Heart left ventricle (tissue), 13 donors: ENCODE measurements around the gene VDR.

Experiments used
- POLR2A ChIP-seq, 2 donors: fragments of 450-650 bp; IDR thresholded peaks; one replicate each; pipeline ENCODE4 v1.6.1; 2017; ENCODE audit warnings: antibody characterized with exemption in 2 of 2, mild to moderate bottlenecking in 2 of 2, moderate library complexity in 2 of 2
- TF ChIP-seq, protein P1 (sequence below), 12 donors: fragments of 200-600 bp; sonication (generic) in 4 of 12; IDR thresholded peaks; one replicate each; pipeline versions ENCODE4 v1.5.0 to v1.8.0; 2018 to 2022; ENCODE audit warnings: antibody characterized with exemption in 12 of 12, mild to moderate bottlenecking in 5 of 12
- donor health status: ischemic (EF 13 %, LVEDD 7.1; RV severe dilation, severe dysfunction).
- donor health status: DM: no; HTN: yes; CAD: no.
- donor health status: DM: no; HTN: no; CAD: no.
- donor health status: ischemic (EF 25% LVEDD 6.9; RV normal size, moderate dysfunction).
- donor health status: ischemic (EF 25% LVEDD 5.7; RV mildly dilated, moderate dysfunction).
- donor health status: ischemic (EF 35%, LVEDD 5.7; RV mildly dilated, moderate dysfunction).
- donor health status: nonischemic (EF 11% LVEDD 7.7; RV severe dilation, severe dysfunction).
- donor health status: DM: yes; HTN: yes; CAD: no.
- donor health status: PGD.
- donor health status: ischemic (EF 29% LVEDD 5.4; RV normal size, mild dysfunction).
- donor health status: nonischemic (EF 23%, LVEDD 6.1; RV moderate dilation, normal function).

DNA sequence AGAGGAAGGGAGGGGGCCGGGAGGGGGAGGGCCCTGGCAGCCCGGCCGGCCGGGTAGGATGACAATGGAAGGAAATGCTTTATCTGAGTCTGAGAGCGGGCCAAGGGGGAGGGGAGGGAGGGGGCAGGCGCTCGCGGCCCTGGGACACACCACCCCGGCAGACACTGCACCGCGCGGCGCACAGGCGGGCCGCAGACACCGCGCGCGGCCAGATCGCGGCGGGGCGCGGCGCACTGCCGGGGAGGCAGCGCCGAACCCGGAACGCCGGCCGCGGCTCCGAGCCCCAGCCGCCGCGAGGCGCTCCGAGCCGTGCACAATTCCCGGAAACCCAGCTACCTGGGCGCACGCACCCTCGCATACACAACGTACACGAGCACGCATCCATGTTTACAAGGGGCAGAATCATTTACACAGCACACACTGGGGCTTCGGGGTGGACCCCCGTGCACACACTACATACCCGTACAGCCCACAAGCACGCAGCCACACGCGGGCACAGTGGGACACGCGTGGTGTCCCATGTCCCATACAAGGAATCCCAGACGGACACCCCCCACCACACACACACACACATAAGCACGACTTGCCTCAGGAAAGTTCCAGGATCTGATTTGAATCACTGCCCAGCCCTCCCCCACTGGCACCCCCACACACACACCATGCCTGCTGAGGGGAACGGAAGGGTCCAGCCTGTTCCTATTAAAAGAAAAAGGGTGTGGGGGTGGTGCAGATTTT, 84.7 kb downstream of the VDR start, which contains the start of gene HDAC7:
- TF ChIP-seq POLR2A (IDR thresholded peaks at IDR 0.05), result peak in 1 of 2 donors; percentile 69
- TF ChIP-seq, protein P1, sequence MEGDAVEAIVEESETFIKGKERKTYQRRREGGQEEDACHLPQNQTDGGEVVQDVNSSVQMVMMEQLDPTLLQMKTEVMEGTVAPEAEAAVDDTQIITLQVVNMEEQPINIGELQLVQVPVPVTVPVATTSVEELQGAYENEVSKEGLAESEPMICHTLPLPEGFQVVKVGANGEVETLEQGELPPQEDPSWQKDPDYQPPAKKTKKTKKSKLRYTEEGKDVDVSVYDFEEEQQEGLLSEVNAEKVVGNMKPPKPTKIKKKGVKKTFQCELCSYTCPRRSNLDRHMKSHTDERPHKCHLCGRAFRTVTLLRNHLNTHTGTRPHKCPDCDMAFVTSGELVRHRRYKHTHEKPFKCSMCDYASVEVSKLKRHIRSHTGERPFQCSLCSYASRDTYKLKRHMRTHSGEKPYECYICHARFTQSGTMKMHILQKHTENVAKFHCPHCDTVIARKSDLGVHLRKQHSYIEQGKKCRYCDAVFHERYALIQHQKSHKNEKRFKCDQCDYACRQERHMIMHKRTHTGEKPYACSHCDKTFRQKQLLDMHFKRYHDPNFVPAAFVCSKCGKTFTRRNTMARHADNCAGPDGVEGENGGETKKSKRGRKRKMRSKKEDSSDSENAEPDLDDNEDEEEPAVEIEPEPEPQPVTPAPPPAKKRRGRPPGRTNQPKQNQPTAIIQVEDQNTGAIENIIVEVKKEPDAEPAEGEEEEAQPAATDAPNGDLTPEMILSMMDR (IDR thresholded peaks at IDR 0.05), result peak in 1 of 12 donors; percentile 10
